IMR-90 (cell line): Measurements from ENCODE around the gene IWS1. TPM values are rescaled to one million over a fixed set of nuclear protein-coding genes. Genes with fewer than 3 reads are reported as not detected.
A peak's percentile ranks its signal among the peaks of the same experiment; 100 is the strongest.

Source experiments
- RAD21 ChIP-seq: IDR thresholded peaks from 2 replicates; pipeline ENCODE4 v1.6.1; 2012; ENCODE audit warnings: low read length, improper control_type of control experiment
- RCOR1 ChIP-seq: IDR thresholded peaks from 2 replicates; pipeline ENCODE4 v1.6.1; 2012; ENCODE audit warnings: mild to moderate bottlenecking, low read length, improper control_type of control experiment; ENCODE audit not compliant: insufficient replicate concordance
- polyA plus RNA-seq, 3 experiments: library from polyadenylated mRNA; depleted of rRNA; stranded (reverse); fragments of >200 nt; gene quantifications; 2 replicates each; pipeline ENCODE4 v1.2.3, GENCODE V29; 2012; ENCODE audit warnings: low replicate concordance in 1 of 3
- total RNA-seq: library from RNA; depleted of rRNA; stranded (reverse); fragments of >200 nt; gene quantifications from 2 replicates; pipeline ENCODE4 v1.2.3, GENCODE V29; 2012
- TF ChIP-seq, protein P1 (sequence below): conservative IDR thresholded peaks from 2 replicates; pipeline ENCODE4 v1.5.1; 2012; ENCODE audit warnings: mild to moderate bottlenecking, low read depth, low read length, improper control_type of control experiment

IWS1 gene
- total and polyA plus RNA-seq, 2 of the 4 experiments (the other 2 are of a cell fraction), result 31.5 to 52.5 TPM

DNA sequence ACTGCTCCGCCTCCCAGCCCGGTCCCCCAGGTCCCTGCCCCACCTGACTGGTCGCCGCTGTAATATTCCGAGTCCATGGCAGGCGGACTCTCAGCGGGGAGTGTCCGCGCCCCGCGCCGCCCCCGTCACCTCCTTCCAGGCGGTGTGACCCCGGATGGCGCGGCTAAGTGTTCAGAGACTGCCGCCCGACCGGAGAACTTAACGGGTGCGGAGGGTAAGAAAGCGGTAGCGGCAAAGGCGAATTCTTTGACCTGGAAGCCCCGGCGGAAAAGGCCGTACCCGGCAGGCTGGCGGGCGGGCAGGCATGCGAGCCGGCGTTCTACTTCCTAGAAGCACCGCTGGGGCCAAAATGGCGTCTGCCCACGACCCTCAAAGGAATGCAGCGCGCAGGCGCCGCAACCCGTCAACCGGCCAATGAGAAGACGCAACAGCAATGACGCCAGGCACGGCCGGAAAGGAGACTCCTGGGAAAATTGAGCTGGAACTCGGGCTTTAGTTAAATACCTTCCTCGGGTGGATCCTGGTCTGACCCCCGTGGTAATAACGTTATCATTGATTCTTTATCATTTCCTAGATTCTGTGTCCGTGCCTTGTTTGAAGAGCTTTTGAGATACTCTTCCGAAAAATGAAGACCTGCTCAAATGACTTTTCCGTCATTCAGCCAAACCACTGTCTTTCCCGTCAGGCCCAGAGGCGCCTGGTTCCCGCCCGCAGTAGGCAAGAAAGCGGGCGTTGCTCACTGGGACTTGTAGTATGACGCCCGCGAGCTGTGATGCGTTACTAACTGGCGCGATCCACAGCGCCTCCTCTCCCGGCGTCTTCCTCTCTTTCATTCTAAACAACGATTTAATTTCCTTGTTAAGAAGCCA, at the start of gene IWS1 (continued):
- TF ChIP-seq RCOR1 (peak; percentile 9), RAD21 (0 out of 2 replicates have a peak, but pooled peaks have one; percentile 3)
- TF ChIP-seq, protein P1, sequence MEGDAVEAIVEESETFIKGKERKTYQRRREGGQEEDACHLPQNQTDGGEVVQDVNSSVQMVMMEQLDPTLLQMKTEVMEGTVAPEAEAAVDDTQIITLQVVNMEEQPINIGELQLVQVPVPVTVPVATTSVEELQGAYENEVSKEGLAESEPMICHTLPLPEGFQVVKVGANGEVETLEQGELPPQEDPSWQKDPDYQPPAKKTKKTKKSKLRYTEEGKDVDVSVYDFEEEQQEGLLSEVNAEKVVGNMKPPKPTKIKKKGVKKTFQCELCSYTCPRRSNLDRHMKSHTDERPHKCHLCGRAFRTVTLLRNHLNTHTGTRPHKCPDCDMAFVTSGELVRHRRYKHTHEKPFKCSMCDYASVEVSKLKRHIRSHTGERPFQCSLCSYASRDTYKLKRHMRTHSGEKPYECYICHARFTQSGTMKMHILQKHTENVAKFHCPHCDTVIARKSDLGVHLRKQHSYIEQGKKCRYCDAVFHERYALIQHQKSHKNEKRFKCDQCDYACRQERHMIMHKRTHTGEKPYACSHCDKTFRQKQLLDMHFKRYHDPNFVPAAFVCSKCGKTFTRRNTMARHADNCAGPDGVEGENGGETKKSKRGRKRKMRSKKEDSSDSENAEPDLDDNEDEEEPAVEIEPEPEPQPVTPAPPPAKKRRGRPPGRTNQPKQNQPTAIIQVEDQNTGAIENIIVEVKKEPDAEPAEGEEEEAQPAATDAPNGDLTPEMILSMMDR, result peak; percentile 27; the same call in 1 of the 2 replicates
